Measurements from ENCODE around the gene HPSE2.

DNA sequence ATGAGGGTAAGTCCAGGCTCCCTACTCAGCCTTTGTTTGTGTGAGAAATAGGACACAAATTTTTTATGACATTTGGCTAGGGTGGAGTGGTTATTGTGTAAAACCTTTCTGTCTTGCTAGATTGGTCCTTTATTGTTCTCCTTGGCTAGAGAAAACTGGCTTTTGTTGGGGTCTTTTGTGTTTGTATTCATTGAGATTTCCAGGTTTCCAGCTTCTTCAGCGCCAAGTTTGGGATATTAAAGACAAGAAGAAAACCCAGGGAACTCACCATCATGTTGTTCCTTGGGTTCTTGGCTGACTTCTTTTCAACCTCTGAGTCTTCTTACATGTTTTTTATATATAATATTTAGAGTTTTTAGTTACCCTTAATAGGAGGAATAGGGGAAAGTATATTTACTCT, 310.0 kb downstream of the HPSE2 start:
- TF ChIP-seq, protein P1, sequence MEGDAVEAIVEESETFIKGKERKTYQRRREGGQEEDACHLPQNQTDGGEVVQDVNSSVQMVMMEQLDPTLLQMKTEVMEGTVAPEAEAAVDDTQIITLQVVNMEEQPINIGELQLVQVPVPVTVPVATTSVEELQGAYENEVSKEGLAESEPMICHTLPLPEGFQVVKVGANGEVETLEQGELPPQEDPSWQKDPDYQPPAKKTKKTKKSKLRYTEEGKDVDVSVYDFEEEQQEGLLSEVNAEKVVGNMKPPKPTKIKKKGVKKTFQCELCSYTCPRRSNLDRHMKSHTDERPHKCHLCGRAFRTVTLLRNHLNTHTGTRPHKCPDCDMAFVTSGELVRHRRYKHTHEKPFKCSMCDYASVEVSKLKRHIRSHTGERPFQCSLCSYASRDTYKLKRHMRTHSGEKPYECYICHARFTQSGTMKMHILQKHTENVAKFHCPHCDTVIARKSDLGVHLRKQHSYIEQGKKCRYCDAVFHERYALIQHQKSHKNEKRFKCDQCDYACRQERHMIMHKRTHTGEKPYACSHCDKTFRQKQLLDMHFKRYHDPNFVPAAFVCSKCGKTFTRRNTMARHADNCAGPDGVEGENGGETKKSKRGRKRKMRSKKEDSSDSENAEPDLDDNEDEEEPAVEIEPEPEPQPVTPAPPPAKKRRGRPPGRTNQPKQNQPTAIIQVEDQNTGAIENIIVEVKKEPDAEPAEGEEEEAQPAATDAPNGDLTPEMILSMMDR (IDR thresholded peaks at IDR 0.05): no peak
- no peak for TF ChIP-seq POLR2A (IDR thresholded peaks at IDR 0.05)
- TF ChIP-seq POLR2AphosphoS5 (IDR thresholded peaks at IDR 0.05): no peak
- TF ChIP-seq EP300 (IDR thresholded peaks at IDR 0.05): no peak
